Mucosa of descending colon (tissue), 3 donors: ENCODE results near the gene CCT3. TPM values are rescaled to one million over a fixed set of nuclear protein-coding genes. Genes with fewer than 3 reads are reported as not detected.

ENCODE experiments used
- ATAC-seq: fragments of 200-7000 bp; cut with Tn5 transposase; one replicate; pipeline ENCODE4 v1.9.1; 2020; ENCODE audit warnings: mild to moderate bottlenecking, moderate library complexity
- DNase-seq, 3 donors: peaks; one replicate each; pipeline ENCODE4 v3.0.0-alpha.2; 2020
- H3K36me3 ChIP-seq: fragments of 200-600 bp; one replicate; pipeline ENCODE4 v1.8.0; 2021; ENCODE audit warnings: low read depth, mild to moderate bottlenecking
- H3K4me1 ChIP-seq: fragments of 200-600 bp; one replicate; pipeline ENCODE4 v1.8.0; 2021; ENCODE audit warnings: low read depth, mild to moderate bottlenecking
- H3K4me3 ChIP-seq: fragments of 200-600 bp; one replicate; pipeline ENCODE4 v1.8.0; 2021; ENCODE audit warnings: mild to moderate bottlenecking
- H3K9me3 ChIP-seq: fragments of 200-600 bp; one replicate; pipeline ENCODE4 v1.8.0; 2021; ENCODE audit warnings: mild to moderate bottlenecking
- intact Hi-C, 2 donors: fragments of 100-400 bp; cut with DNase I in 1 of 2; cut with micrococcal nuclease in 1 of 2; formaldehyde crosslinking; loops; one replicate each; pipeline versions ENCODE4 v1.11.0 to v1.11.1; 2022; cut with DNase I, micrococcal nuclease
- total RNA-seq, 3 donors: library from RNA; stranded (reverse); fragmentation: NEBNext Ultra II Directional in 2 of 3; extraction: Animal tissue kit (Norgen Biotek cat#: 25700) in 2 of 3; gene quantifications; one replicate each; pipeline versions ENCODE4 v1.2.1 to v1.2.4, GENCODE V29; 2021 to 2023
- TF ChIP-seq, protein P1 (sequence below): fragments of 200-600 bp; IDR thresholded peaks from one replicate; pipeline ENCODE4 v1.8.0; 2022; ENCODE audit warnings: antibody characterized with exemption, mild to moderate bottlenecking
- donor health status: DM: no; HTN: no; CAD: no; lungs with moderate emphysema.
- donor health status: DM: no; HTN: no; CAD: no.
- donor health status: DM: no; HTN: yes; CAD: no.

The CCT3 gene
- total RNA-seq, 3 donors from 2014 or later = 117 to 157 (median 133) TPM

DNA sequence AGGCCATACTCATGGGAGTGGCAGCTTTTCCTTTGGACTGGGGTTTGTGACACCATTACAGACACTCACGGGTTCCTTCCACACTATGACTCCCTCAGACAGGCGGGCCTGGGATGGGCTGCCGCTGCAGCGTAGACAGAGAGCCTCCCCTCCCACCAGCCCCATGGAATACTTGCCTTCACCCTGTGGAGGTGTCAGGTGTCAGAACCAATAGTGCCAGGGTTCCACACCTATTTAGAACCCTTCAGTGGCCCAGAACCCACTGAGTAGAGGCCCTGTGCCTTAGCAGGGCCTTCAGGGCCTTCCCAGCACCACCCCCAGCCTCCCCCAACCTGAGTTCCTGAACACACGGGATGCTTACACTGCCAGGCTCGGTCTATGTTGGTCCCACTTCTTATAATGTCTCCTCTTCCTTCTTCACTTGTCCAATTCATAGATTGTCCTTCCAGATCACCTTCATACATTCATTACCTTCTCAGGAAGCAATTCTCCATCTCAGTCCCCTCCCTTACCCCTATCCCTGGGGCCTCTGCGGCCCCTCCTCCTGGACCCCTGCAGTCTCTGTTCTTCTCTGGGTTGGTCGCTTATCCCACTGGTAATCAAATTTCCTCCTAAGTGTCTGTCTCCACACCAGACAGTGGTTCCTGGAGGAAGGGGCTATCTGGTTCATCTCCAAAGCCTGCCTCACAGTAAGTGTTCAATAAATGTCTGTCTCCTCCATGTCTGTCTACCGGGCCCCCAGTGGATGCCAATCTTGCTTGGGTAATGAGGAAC lies 29.5 kb upstream of the CCT3 start:
- Histone ChIP-seq H3K36me3 (no peaks in the 10 kb centered on the region), H3K9me3 (no peaks in the 10 kb centered on the region), H3K4me3 (no peak overlapping the region), H3K4me1 (no peaks in the 10 kb centered on the region)
- TF ChIP-seq, protein P1, sequence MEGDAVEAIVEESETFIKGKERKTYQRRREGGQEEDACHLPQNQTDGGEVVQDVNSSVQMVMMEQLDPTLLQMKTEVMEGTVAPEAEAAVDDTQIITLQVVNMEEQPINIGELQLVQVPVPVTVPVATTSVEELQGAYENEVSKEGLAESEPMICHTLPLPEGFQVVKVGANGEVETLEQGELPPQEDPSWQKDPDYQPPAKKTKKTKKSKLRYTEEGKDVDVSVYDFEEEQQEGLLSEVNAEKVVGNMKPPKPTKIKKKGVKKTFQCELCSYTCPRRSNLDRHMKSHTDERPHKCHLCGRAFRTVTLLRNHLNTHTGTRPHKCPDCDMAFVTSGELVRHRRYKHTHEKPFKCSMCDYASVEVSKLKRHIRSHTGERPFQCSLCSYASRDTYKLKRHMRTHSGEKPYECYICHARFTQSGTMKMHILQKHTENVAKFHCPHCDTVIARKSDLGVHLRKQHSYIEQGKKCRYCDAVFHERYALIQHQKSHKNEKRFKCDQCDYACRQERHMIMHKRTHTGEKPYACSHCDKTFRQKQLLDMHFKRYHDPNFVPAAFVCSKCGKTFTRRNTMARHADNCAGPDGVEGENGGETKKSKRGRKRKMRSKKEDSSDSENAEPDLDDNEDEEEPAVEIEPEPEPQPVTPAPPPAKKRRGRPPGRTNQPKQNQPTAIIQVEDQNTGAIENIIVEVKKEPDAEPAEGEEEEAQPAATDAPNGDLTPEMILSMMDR = no peak
- no peak for DNase-seq
- intact Hi-C loops = no loop called here
- no peak for ATAC-seq

DNA sequence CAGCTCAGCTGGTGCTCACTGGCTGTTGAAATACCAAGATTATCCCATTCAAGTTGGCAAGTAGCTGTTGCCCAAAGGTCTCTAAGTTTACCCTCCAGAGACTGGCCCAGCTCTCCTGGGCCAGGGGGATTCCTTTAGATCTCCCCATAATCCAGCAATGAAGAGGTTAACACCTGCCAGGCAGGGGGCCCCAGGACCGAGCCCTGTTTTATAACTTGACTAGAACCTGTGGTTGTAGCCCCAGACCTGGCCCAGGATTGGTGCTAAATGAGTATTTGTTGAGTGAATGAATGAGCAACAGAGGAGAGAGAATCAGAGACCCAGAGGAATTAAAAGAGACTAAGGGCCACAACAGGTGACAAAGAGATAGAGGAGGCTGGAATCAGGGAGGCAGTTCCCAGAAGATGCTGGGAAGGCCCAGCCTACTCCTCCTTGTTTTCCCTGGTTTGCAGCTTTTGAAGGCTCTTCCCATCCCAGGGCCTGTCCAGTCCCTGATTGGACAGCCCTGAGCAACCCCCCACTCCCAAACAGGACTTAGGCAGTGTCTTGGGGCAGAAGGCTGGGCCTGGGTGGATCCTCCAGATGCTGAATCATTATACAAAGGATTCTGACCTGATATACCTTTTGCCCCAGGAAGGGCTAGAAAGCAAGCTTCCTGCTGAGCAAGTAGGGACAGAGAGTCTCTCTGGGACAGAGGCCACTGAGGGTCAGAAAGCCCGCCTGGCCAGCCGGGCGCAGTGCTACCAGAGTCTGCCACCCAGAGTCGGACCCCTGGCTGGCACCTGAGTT lies 28.5 kb upstream of the CCT3 start:
- ATAC-seq = no peak
- no peak overlapping the region for H3K4me3 ChIP-seq
- H3K9me3 ChIP-seq = no peaks in the 10 kb centered on the region
- intact Hi-C loops = no loop called here
- TF ChIP-seq, protein P1 = no peak
- H3K4me1 ChIP-seq = no peaks in the 10 kb centered on the region
- DNase-seq = no peak
- H3K36me3 ChIP-seq = no peaks in the 10 kb centered on the region

DNA sequence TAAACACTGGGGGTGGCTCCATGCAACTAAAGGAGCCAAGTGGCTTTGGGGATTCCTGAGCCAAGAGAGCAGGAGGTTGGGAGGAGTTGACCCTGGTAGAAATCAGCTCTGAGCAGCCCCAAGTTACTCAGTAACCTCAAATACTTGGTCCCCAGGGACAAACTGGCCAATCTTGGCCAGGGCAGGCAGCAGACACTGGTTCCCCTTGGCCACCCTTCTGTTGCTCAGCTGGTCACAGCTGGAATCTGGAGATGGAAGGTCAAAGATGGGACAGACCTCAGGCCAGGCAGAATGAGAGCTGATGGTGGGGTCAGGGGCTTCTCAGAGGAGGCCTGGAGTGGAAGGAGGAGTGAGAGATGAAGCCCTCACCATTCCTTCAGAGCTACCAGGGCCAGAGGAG lies 27.7 kb upstream of the CCT3 start:
- H3K4me1 ChIP-seq = no peaks in the 10 kb centered on the region
- no peaks in the 10 kb centered on the region for H3K9me3 ChIP-seq
- no peak for ATAC-seq
- no peak overlapping the region for H3K4me3 ChIP-seq
- DNase-seq = no peak
- intact Hi-C loops = no loop called here
- no peaks in the 10 kb centered on the region for H3K36me3 ChIP-seq
- TF ChIP-seq, protein P1 = no peak

DNA sequence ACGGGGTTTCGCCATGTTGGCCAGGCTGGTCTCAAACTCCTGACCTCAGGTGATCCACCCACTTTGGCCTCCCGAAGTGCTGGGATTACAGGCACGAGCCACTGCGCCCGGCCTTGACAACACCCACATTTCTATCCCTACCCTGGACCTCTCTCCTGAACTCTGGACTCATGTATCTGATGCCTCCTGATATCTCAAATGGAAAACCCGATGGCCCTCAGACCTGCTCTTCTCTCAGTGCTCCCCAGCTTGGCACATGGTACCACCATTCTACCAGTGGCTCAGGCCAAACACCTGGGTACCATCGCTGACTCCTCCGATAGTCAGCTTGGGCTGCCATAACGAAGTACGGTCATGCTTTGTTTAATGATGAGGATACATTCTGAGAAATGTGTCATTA lies 22.4 kb upstream of the CCT3 start:
- no peaks in the 10 kb centered on the region for H3K9me3 ChIP-seq
- no peaks in the 10 kb centered on the region for H3K36me3 ChIP-seq
- DNase-seq (no peak), ATAC-seq (no peak)
- TF ChIP-seq, protein P1 = no peak
- intact Hi-C loops = no loop called here
- no peak overlapping the region for H3K4me3 ChIP-seq
- peaks cover 4% of the 10 kb centered on the region for H3K4me1 ChIP-seq

DNA sequence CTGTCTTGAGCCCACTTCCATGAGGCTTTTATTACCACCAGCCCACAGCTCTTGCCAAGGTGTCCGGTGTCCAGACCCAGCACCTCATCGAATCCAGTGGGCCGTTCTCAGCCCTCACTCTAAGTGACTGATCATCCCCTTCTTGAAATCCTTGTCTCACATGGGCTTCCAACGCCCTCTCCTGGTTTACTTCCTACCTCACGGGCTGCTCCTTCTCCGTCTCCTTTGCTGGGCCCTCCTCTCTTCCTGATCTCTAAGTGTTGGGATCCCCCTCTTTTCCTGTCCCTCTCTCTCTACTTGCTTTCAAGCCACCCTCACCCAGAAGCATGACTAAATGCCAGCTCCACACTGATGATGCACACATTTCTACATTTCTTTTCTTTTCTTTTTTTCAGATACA lies 21.9 kb upstream of the CCT3 start:
- no peak for DNase-seq
- Histone ChIP-seq H3K9me3 (no peaks in the 10 kb centered on the region), H3K36me3 (no peaks in the 10 kb centered on the region), H3K4me3 (no peak overlapping the region), H3K4me1 (peaks cover 4% of the 10 kb centered on the region)
- TF ChIP-seq, protein P1 = no peak
- intact Hi-C loops = no loop called here
- peak; percentile 28 for ATAC-seq
